ENCODE results near the gene RBM19. TPM values are rescaled to one million over a fixed set of nuclear protein-coding genes. Genes with fewer than 3 reads are reported as not detected.

The RBM19 gene
- total and polyA plus RNA-seq, 2 donors (not counting 3 experiments of a cell fraction or from before 2014, with no cell fraction given), result 13.2 to 34.4 TPM

DNA sequence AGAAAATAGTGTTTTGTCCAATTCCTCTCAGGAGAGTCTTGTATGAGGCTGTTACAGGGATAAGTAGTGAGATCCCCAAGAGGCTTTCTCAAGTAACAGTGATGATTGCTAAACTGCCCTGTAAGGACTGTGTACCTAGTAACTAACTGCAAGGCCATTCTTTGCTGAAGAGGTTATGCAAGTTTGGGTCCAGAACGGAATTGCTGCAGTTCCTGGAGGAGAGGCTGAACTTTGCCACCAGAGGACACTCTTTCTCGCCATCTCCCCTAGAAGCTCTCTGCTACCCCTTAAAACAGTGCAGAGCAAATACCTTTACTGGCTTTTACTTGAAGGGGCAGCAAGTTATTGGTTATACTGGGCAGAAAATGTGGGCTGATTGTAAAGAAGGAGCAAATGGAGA lies 180.0 kb downstream of the RBM19 start:
- Histone ChIP-seq H2AFZ (ENCODE audit: low read depth, low read length) (no peak overlapping the region), H3K36me3 (ENCODE audit: control insufficient read depth in 2 of 2, extremely low read depth in 1 of 2, insufficient read depth in 2 of 2, low read length in 2 of 2) (no peaks in the 10 kb centered on the region), H3K9ac (replicated peaks; ENCODE audit: extremely low read depth, insufficient read depth, low read length) (no peak overlapping the region), H3K27ac (ENCODE audit: insufficient read depth, low read depth, low read length) (no peak overlapping the region), H3K27me3 (ENCODE audit: control insufficient read depth in 2 of 2, insufficient read depth in 2 of 2, low read length in 2 of 2) (peaks cover 3% of the 10 kb centered on the region in 2 experiments), H3K4me2 (ENCODE audit: insufficient read depth, low read length) (no peak overlapping the region), H4K20me1 (replicated peaks; ENCODE audit: control insufficient read depth, extremely low read depth, insufficient read depth, low read length) (no peaks in the 10 kb centered on the region), H3K9me1 (replicated peaks; ENCODE audit: control insufficient read depth, extremely low read depth, insufficient read depth, low read length) (no peaks in the 10 kb centered on the region), H3K79me2 (ENCODE audit: control insufficient read depth, insufficient read depth, low read length) (no peaks in the 10 kb centered on the region), H3K9me3 (replicated peaks; ENCODE audit: control insufficient read depth, insufficient read depth, low read length) (no peaks in the 10 kb centered on the region), H3K4me3 (replicated peaks in 1 of 3; ENCODE audit: insufficient read depth in 1 of 3, low read depth in 1 of 3, low read length in 3 of 3) (no peak overlapping the region), H3K4me1 (ENCODE audit: control insufficient read depth, extremely low read depth, insufficient read depth, low read length) (no peaks in the 10 kb centered on the region)
- TF ChIP-seq GATA2 (IDR thresholded peaks at IDR 0.05; ENCODE audit: insufficient read depth, insufficient read length, low read depth, low read length) (no peak), POLR2A (IDR thresholded peaks at IDR 0.05; ENCODE audit: low read depth, low read length) (no peak)
- dilution Hi-C loops (cut with MboI; ENCODE audit: extremely low pct_ligation_motif_present, low sequenced_read_pairs), result no loop called here
- DNase-seq (ENCODE audit: low read depth, low spot score) (no peak), FAIRE-seq (no peak)
- intact Hi-C loops (cut with micrococcal nuclease), result loop anchor here (1.0 kb wide), 1 partner anchor 126 kb away; no protein-coding TSS in a partner anchor
- POLR2A ChIA-PET, result no interaction called here
- CTCF ChIA-PET, result interaction anchor here (0.7 kb wide), 1 partner anchor 126 kb away, joined by 3 read pairs; no protein-coding TSS in a partner anchor
- no TSS peak for BruUV-seq (replicated peaks)

DNA sequence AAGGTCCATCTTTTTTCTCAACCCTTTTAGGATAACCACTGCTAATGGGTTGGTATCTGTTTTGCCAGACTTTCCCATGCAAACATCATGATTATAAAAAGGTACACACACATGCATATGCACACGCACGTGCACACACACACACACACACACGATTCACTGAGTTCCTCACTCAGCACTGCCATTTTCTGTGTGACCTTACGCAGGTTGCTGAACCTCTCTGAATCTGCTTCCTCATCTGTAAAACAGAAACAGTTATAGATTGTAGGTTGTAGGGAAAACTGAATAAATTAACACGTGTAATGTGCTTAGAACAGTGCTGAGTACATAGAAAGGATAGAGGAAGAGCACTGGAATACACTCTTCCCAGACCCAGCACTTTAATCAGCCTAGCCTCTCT lies 182.3 kb downstream of the RBM19 start:
- no peaks in the 10 kb centered on the region for H3K9me3 ChIP-seq (replicated peaks; ENCODE audit: control insufficient read depth, insufficient read depth, low read length)
- no peak overlapping the region for H3K27ac ChIP-seq (ENCODE audit: insufficient read depth, low read depth, low read length)
- POLR2A ChIA-PET, result no interaction called here
- intact Hi-C loops (cut with micrococcal nuclease) (no loop called here), dilution Hi-C loops (cut with MboI; ENCODE audit: extremely low pct_ligation_motif_present, low sequenced_read_pairs) (no loop called here)
- H3K36me3 ChIP-seq (ENCODE audit: control insufficient read depth in 2 of 2, extremely low read depth in 1 of 2, insufficient read depth in 2 of 2, low read length in 2 of 2), result no peaks in the 10 kb centered on the region
- H3K9me1 ChIP-seq (replicated peaks; ENCODE audit: control insufficient read depth, extremely low read depth, insufficient read depth, low read length), result no peaks in the 10 kb centered on the region
- no peak for DNase-seq (ENCODE audit: low read depth, low spot score)
- H3K9ac ChIP-seq (replicated peaks; ENCODE audit: extremely low read depth, insufficient read depth, low read length), result no peak overlapping the region
- no peak overlapping the region for H2AFZ ChIP-seq (ENCODE audit: low read depth, low read length)
- H3K27me3 ChIP-seq (ENCODE audit: control insufficient read depth in 2 of 2, insufficient read depth in 2 of 2, low read length in 2 of 2), result peaks cover 3% of the 10 kb centered on the region in 2 experiments
- no peaks in the 10 kb centered on the region for H3K4me1 ChIP-seq (ENCODE audit: control insufficient read depth, extremely low read depth, insufficient read depth, low read length)
- H4K20me1 ChIP-seq (replicated peaks; ENCODE audit: control insufficient read depth, extremely low read depth, insufficient read depth, low read length), result no peaks in the 10 kb centered on the region
- no peak for TF ChIP-seq JUN (IDR thresholded peaks at IDR 0.05; ENCODE audit: borderline replicate concordance, insufficient read depth, insufficient read length, low read depth)
- no peak for TF ChIP-seq GATA2 (IDR thresholded peaks at IDR 0.05; ENCODE audit: insufficient read depth, insufficient read length, low read depth, low read length)
- no peak for TF ChIP-seq POLR2AphosphoS5 (IDR thresholded peaks at IDR 0.05; ENCODE audit: insufficient read depth, low read depth, low read length)
- no peak for TF ChIP-seq POLR2A (IDR thresholded peaks at IDR 0.05; ENCODE audit: low read depth, low read length)
- TF ChIP-seq, protein P1, sequence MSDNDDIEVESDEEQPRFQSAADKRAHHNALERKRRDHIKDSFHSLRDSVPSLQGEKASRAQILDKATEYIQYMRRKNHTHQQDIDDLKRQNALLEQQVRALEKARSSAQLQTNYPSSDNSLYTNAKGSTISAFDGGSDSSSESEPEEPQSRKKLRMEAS (IDR thresholded peaks at IDR 0.05; ENCODE audit: insufficient read depth, insufficient read length), result no peak
- TF ChIP-seq, protein P2, sequence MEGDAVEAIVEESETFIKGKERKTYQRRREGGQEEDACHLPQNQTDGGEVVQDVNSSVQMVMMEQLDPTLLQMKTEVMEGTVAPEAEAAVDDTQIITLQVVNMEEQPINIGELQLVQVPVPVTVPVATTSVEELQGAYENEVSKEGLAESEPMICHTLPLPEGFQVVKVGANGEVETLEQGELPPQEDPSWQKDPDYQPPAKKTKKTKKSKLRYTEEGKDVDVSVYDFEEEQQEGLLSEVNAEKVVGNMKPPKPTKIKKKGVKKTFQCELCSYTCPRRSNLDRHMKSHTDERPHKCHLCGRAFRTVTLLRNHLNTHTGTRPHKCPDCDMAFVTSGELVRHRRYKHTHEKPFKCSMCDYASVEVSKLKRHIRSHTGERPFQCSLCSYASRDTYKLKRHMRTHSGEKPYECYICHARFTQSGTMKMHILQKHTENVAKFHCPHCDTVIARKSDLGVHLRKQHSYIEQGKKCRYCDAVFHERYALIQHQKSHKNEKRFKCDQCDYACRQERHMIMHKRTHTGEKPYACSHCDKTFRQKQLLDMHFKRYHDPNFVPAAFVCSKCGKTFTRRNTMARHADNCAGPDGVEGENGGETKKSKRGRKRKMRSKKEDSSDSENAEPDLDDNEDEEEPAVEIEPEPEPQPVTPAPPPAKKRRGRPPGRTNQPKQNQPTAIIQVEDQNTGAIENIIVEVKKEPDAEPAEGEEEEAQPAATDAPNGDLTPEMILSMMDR (IDR thresholded peaks at IDR 0.05; ENCODE audit: extremely low read depth in 1 of 2, insufficient read depth in 1 of 2, low read depth in 1 of 2, low read length in 2 of 2), result no peak
- TF ChIP-seq EZH2 (IDR thresholded peaks at IDR 0.05; ENCODE audit: borderline replicate concordance, low read depth, low read length, severe bottlenecking), result no peak
- no peak for TF ChIP-seq FOS (IDR thresholded peaks at IDR 0.05; ENCODE audit: borderline replicate concordance, insufficient read depth, low read length)
- TF ChIP-seq MYC (IDR thresholded peaks at IDR 0.05; ENCODE audit: low read depth, low read length), result no peak
- FAIRE-seq, result no peak
- no peaks in the 10 kb centered on the region for H3K79me2 ChIP-seq (ENCODE audit: control insufficient read depth, insufficient read depth, low read length)
- no TSS peak for BruUV-seq (replicated peaks)
- H3K4me3 ChIP-seq (replicated peaks in 1 of 3; ENCODE audit: insufficient read depth in 1 of 3, low read depth in 1 of 3, low read length in 3 of 3), result no peak overlapping the region
- CTCF ChIA-PET, result no interaction called here
- no peak overlapping the region for H3K4me2 ChIP-seq (ENCODE audit: insufficient read depth, low read length)

Measured in endothelial cell of umbilical vein (primary cell).